Measurements from ENCODE around the gene HDAC8.

Gene HDAC8

DNA sequence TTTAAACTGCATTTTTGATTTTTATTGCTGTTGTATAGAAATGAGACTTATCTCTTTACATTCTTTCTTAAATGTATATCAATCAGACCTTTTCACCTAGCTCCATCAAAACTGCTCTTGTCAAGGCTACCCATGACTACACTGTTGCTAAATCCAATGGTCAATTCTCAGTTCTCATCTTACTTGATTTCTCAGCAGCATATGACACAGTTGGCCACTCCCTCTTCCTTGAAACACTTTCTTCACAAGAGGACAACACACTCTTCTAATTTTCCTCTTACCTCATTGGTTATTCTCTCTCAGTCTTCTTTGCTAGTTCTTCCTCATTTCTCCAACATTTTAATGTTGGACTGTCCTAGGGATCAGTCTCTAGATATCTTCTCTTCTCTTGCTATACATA lies 172.8 kb downstream of the HDAC8 start:
- Histone ChIP-seq H3K79me2 (ENCODE audit: insufficient read depth, low read length) (no peaks in the 10 kb centered on the region), H3K9ac (ENCODE audit: low read depth, low read length, poor library complexity, severe bottlenecking) (no peak overlapping the region), H3K36me3 (ENCODE audit: insufficient read depth, low read length) (no peaks in the 10 kb centered on the region), H3K4me2 (ENCODE audit: low read depth, low read length, poor library complexity, severe bottlenecking) (no peak overlapping the region), H3F3A (ENCODE audit: low read depth) (no peaks in the 10 kb centered on the region), H3K27me3 (ENCODE audit: insufficient read depth, low read length, poor library complexity, severe bottlenecking) (no peaks in the 10 kb centered on the region), H3K4me1 (ENCODE audit: insufficient read depth, low read length, poor library complexity, severe bottlenecking) (no peaks in the 10 kb centered on the region), H2AFZ (ENCODE audit: low read length) (no peak overlapping the region), H3K9me3 (ENCODE audit: insufficient read depth, low read depth, low read length) (no peaks in the 10 kb centered on the region), H3K9me2 (replicated peaks; ENCODE audit: low read depth, low read length) (no peaks in the 10 kb centered on the region), H4K20me1 (ENCODE audit: insufficient read depth, low read length, poor library complexity, severe bottlenecking) (no peaks in the 10 kb centered on the region), H3K4me3 (ENCODE audit: low read length, poor library complexity, severe bottlenecking) (no peak overlapping the region)
- TF ChIP-seq, protein P1, sequence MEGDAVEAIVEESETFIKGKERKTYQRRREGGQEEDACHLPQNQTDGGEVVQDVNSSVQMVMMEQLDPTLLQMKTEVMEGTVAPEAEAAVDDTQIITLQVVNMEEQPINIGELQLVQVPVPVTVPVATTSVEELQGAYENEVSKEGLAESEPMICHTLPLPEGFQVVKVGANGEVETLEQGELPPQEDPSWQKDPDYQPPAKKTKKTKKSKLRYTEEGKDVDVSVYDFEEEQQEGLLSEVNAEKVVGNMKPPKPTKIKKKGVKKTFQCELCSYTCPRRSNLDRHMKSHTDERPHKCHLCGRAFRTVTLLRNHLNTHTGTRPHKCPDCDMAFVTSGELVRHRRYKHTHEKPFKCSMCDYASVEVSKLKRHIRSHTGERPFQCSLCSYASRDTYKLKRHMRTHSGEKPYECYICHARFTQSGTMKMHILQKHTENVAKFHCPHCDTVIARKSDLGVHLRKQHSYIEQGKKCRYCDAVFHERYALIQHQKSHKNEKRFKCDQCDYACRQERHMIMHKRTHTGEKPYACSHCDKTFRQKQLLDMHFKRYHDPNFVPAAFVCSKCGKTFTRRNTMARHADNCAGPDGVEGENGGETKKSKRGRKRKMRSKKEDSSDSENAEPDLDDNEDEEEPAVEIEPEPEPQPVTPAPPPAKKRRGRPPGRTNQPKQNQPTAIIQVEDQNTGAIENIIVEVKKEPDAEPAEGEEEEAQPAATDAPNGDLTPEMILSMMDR (conservative IDR thresholded peaks at IDR 0.05; ENCODE audit: low read length): no peak
- no peak for TF ChIP-seq EZH2phosphoT487 (IDR thresholded peaks at IDR 0.05; ENCODE audit: borderline replicate concordance)

DNA sequence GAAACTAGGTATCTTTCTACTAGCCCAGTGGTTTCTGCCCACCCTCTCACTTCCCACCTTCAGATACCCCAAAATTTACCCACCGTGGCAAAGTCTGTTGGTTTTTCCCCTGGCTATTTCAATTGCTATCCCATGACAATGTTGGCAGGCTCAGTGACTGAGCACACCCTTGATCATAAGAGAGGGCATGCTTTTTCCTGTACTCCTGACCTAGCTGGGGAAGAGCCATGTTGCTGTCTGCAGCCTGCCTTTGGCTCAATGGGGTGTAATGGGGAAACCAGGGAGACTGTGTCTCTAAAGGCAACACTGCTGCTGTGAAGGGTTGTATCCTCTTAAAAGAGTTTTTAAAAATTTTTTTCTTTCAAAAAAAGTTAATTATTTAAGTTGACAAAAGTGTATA lies 176.5 kb downstream of the HDAC8 start:
- Histone ChIP-seq H4K20me1 (ENCODE audit: insufficient read depth, low read length, poor library complexity, severe bottlenecking) (no peaks in the 10 kb centered on the region), H3K9me3 (ENCODE audit: insufficient read depth, low read depth, low read length) (no peaks in the 10 kb centered on the region), H3K27me3 (ENCODE audit: insufficient read depth, low read length, poor library complexity, severe bottlenecking) (no peaks in the 10 kb centered on the region), H3F3A (ENCODE audit: low read depth) (no peaks in the 10 kb centered on the region), H2AFZ (ENCODE audit: low read length) (no peak overlapping the region), H3K9me2 (replicated peaks; ENCODE audit: low read depth, low read length) (no peaks in the 10 kb centered on the region), H3K4me3 (ENCODE audit: low read length, poor library complexity, severe bottlenecking) (no peak overlapping the region), H3K4me2 (ENCODE audit: low read depth, low read length, poor library complexity, severe bottlenecking) (no peak overlapping the region), H3K4me1 (ENCODE audit: insufficient read depth, low read length, poor library complexity, severe bottlenecking) (no peaks in the 10 kb centered on the region), H3K9ac (ENCODE audit: low read depth, low read length, poor library complexity, severe bottlenecking) (no peak overlapping the region), H3K79me2 (ENCODE audit: insufficient read depth, low read length) (no peaks in the 10 kb centered on the region), H3K36me3 (ENCODE audit: insufficient read depth, low read length) (no peaks in the 10 kb centered on the region)
- TF ChIP-seq EZH2phosphoT487 (IDR thresholded peaks at IDR 0.05; ENCODE audit: borderline replicate concordance): no peak
- TF ChIP-seq, protein P1 (conservative IDR thresholded peaks at IDR 0.05; ENCODE audit: low read length): no peak

DNA sequence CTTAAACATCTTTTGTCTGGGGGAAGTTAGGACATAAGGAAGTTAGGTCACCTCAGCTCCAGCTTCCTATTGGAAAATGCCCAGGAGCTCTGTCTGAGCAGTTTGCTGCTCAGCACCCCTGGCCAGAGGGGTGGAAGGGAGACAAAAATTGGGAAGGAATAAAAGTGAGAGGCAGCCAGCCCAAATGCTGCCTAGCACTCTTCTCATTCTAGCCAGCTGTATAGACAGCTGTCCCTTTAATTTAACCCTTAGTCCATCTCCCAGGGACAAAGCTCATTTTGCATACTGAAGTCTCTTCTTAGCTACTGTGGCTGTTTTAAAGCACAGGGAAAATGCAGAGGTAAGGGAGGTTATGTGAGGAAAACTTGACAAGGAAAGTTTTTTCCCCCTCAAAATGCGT lies 177.4 kb downstream of the HDAC8 start:
- H3K36me3 ChIP-seq (ENCODE audit: insufficient read depth, low read length): no peaks in the 10 kb centered on the region
- TF ChIP-seq EZH2phosphoT487 (IDR thresholded peaks at IDR 0.05; ENCODE audit: borderline replicate concordance): no peak
- TF ChIP-seq, protein P1 (conservative IDR thresholded peaks at IDR 0.05; ENCODE audit: low read length): no peak
- H3F3A ChIP-seq (ENCODE audit: low read depth): no peaks in the 10 kb centered on the region

More for the DNA sequence above, 177.4 kb downstream of the HDAC8 start:
- Histone ChIP-seq H3K9ac (ENCODE audit: low read depth, low read length, poor library complexity, severe bottlenecking) (no peak overlapping the region), H3K27me3 (ENCODE audit: insufficient read depth, low read length, poor library complexity, severe bottlenecking) (no peaks in the 10 kb centered on the region), H3K4me3 (ENCODE audit: low read length, poor library complexity, severe bottlenecking) (no peak overlapping the region), H3K9me2 (replicated peaks; ENCODE audit: low read depth, low read length) (no peaks in the 10 kb centered on the region), H4K20me1 (ENCODE audit: insufficient read depth, low read length, poor library complexity, severe bottlenecking) (no peaks in the 10 kb centered on the region), H3K9me3 (ENCODE audit: insufficient read depth, low read depth, low read length) (no peaks in the 10 kb centered on the region), H3K79me2 (ENCODE audit: insufficient read depth, low read length) (no peaks in the 10 kb centered on the region), H2AFZ (ENCODE audit: low read length) (no peak overlapping the region), H3K4me1 (ENCODE audit: insufficient read depth, low read length, poor library complexity, severe bottlenecking) (no peaks in the 10 kb centered on the region), H3K4me2 (ENCODE audit: low read depth, low read length, poor library complexity, severe bottlenecking) (no peak overlapping the region)

All from Loucy (cell line).